ENCODE measurements around the gene CKAP5.

Gene CKAP5

DNA sequence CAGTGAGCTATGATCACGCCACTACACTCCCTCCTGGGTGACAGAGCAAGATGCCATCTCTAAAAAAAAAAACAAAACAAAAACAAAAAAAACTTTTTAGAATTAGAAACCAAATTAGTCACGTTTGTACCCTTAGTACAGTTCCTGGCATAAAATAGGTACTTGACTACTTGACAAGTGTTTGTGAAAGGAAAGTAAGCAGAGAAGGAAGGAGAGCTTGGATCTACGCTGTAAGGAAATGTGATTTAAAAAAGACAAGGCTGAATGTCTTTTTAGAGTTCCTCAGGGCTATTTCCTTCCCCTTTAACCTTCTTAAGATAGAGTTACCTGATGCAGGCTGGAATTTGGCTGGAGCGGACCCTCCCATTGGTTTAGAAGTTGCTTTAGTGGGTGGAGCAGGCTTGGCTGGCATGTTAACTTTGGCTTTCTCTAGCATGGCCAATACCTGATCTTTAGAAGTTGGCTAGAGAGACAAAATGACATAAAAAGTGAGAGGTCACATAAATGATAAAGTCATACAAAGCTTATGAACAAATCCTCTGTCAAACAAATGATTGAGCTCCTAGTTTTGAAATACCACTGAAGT lies 76.4 kb downstream of the CKAP5 start:
- peaks cover 97% of the 10 kb centered on the region for H3K36me3 Mint-ChIP-seq (ENCODE audit: low read depth)
- intact Hi-C loops (cut with micrococcal nuclease), result no loop called here
- no peak overlapping the region for H3K4me3 Mint-ChIP-seq
- H3K9me3 Mint-ChIP-seq, result no peaks in the 10 kb centered on the region
- no peaks in the 10 kb centered on the region for H3K27me3 Mint-ChIP-seq
- no peak overlapping the region for H3K27ac Mint-ChIP-seq
- no peaks in the 10 kb centered on the region for H3K4me1 Mint-ChIP-seq (ENCODE audit: low read depth)

- H3K9me3 Mint-ChIP-seq, result no peaks in the 10 kb centered on the region
- intact Hi-C loops (cut with micrococcal nuclease), result no loop called here
- no peak overlapping the region for H3K27ac Mint-ChIP-seq
- H3K36me3 Mint-ChIP-seq (ENCODE audit: low read depth), result peaks cover 96% of the 10 kb centered on the region
- H3K4me1 Mint-ChIP-seq (ENCODE audit: low read depth), result no peaks in the 10 kb centered on the region
- H3K27me3 Mint-ChIP-seq, result no peaks in the 10 kb centered on the region
- no peak overlapping the region for H3K4me3 Mint-ChIP-seq
These were observed 79.4 kb downstream of the CKAP5 start for GRCh38 chr11:46766656-46767055.

GRCh38 chr11:46762248-46762647 lies 83.8 kb downstream of the CKAP5 start:
- H3K27ac Mint-ChIP-seq, result no peak overlapping the region
- H3K9me3 Mint-ChIP-seq, result no peaks in the 10 kb centered on the region
- no peaks in the 10 kb centered on the region for H3K4me1 Mint-ChIP-seq (ENCODE audit: low read depth)
- peaks cover 97% of the 10 kb centered on the region for H3K36me3 Mint-ChIP-seq (ENCODE audit: low read depth)
- intact Hi-C loops (cut with micrococcal nuclease), result no loop called here
- H3K4me3 Mint-ChIP-seq, result no peak overlapping the region
- no peaks in the 10 kb centered on the region for H3K27me3 Mint-ChIP-seq

DNA sequence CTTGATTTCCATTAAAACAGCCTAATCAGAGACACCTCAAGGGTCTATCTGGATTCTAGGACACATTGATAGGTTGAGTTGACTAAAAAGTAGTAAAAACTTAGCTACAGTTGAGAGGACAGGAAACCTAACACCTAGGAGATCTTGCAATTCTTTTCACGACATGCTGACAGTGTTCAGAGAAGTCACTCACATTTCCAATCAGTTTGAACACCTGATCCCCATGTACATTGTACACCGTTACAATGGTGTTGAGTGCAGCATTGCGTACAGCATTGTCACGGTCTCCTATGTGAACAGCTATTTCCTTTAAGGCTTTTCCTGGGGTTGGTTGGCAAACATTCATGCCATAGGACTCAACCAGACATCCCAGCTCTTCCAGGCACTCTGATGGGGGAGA lies 84.3 kb downstream of the CKAP5 start:
- intact Hi-C loops (cut with micrococcal nuclease), result no loop called here
- no peak overlapping the region for H3K4me3 Mint-ChIP-seq
- no peak overlapping the region for H3K27ac Mint-ChIP-seq
- peaks cover 97% of the 10 kb centered on the region for H3K36me3 Mint-ChIP-seq (ENCODE audit: low read depth)
- no peaks in the 10 kb centered on the region for H3K4me1 Mint-ChIP-seq (ENCODE audit: low read depth)
- no peaks in the 10 kb centered on the region for H3K27me3 Mint-ChIP-seq
- no peaks in the 10 kb centered on the region for H3K9me3 Mint-ChIP-seq

DNA sequence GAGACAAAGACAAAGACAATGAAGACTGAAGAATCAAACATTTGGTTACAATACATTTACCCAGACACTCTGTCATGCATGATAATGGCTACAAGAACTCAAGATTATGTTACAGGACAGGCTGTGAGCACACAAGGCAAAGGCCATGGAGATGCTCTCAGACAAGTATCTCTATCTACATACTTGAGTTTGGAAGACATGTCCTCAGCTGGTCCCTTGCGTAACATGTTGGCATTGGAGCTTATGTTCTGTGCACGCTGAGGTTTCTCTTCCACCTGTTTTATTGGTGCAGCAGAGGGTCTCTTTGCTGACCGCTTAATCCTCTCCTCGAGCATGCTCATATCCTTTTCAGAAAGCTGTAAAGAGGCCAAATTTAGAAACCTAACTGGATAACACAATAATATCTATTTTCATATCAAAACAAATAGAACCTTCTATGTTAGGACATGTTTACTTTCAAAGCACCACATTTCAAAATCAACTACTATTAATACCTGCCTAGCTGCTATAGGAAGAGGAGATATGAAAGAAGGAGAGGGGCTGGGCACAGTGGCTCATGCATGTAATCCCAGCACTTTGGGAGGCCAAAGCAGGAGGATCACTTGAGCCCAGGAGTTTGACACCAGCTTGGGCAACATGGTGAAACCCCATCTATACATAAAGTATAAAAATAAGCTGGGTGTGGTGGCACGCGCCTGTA lies 85.5 kb downstream of the CKAP5 start:
- Mint-ChIP-seq H3K4me3 (no peak overlapping the region), H3K36me3 (ENCODE audit: low read depth) (peaks cover 97% of the 10 kb centered on the region), H3K27ac (no peak overlapping the region), H3K9me3 (no peaks in the 10 kb centered on the region), H3K4me1 (ENCODE audit: low read depth) (peaks cover 9% of the 10 kb centered on the region), H3K27me3 (no peaks in the 10 kb centered on the region)
- intact Hi-C loops (cut with micrococcal nuclease), result no loop called here

GRCh38 chr11:46759196-46759595 lies 86.9 kb downstream of the CKAP5 start:
- Mint-ChIP-seq H3K36me3 (ENCODE audit: low read depth) (peaks cover 96% of the 10 kb centered on the region), H3K4me3 (no peak overlapping the region), H3K27ac (no peak overlapping the region), H3K27me3 (no peaks in the 10 kb centered on the region), H3K9me3 (no peaks in the 10 kb centered on the region), H3K4me1 (ENCODE audit: low read depth) (peaks cover 9% of the 10 kb centered on the region)
- intact Hi-C loops (cut with micrococcal nuclease), result no loop called here

DNA sequence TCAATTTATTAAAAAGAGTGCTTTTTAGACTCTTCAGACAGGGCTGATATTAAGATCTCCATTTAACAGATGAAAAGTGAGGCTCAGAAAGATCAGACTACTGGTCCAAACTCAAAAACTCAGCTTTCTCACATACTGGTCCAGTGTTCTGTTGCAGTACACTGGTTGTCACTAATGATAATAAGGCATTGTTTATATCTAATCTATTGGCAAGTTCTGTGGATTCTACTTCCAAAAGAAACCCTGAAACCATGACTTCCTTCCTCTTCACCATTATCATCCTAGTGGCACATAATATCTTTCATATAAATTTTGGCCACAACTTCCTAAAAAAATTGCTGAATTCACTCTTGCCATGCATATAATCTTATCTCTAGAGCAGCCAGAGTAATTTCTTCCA lies 90.1 kb downstream of the CKAP5 start:
- Mint-ChIP-seq H3K36me3 (ENCODE audit: low read depth) (peaks cover 93% of the 10 kb centered on the region), H3K4me1 (ENCODE audit: low read depth) (peaks cover 9% of the 10 kb centered on the region), H3K9me3 (no peaks in the 10 kb centered on the region), H3K27ac (no peak overlapping the region), H3K4me3 (no peak overlapping the region), H3K27me3 (no peaks in the 10 kb centered on the region)
- intact Hi-C loops (cut with micrococcal nuclease), result no loop called here

DNA sequence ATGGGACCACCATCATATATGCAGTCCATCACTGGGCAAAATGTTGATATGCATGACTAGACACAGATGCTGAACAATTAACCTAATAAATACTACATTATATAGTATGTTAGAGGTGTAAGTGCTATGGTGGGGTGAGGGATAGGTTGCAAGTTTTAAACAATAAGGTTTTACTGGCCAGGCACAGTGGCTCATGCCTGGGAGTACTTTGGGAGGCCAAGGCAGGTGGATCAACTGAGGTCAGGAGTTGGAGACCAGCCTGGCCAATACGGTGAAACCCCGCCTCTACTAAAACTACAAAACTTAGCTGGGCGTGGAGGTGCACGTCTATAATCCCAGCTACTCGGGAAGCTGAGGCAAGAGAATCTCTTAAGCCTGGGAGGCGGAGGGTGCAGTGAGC lies 98.9 kb downstream of the CKAP5 start:
- Mint-ChIP-seq H3K27ac (no peak overlapping the region), H3K9me3 (no peaks in the 10 kb centered on the region), H3K4me1 (ENCODE audit: low read depth) (no peaks in the 10 kb centered on the region), H3K36me3 (ENCODE audit: low read depth) (peaks cover 97% of the 10 kb centered on the region), H3K4me3 (no peak overlapping the region), H3K27me3 (no peaks in the 10 kb centered on the region)
- intact Hi-C loops (cut with micrococcal nuclease), result no loop called here

DNA sequence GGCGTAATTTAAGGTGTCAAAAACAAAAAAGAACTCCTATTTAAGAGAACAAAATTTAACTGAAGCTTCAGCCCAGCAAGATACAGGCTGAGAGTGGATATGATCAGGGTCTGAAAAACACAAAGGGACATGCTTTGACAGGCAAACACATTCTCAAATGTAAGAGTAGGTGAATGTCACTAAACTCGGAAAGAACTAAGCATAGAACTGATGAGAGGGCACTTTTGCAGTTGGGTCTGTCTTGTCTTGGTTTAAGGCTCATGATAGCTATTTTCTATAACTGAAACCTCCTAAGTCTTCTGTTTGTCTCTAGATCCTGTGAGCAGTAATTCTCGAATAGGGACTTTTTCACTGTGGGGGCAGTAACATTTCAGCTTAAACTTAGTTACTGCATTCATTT lies 100.1 kb downstream of the CKAP5 start:
- H3K9me3 Mint-ChIP-seq, result no peaks in the 10 kb centered on the region
- peaks cover 99% of the 10 kb centered on the region for H3K36me3 Mint-ChIP-seq (ENCODE audit: low read depth)
- no peaks in the 10 kb centered on the region for H3K27me3 Mint-ChIP-seq
- no peaks in the 10 kb centered on the region for H3K4me1 Mint-ChIP-seq (ENCODE audit: low read depth)
- intact Hi-C loops (cut with micrococcal nuclease), result no loop called here
- no peak overlapping the region for H3K27ac Mint-ChIP-seq
- H3K4me3 Mint-ChIP-seq, result no peak overlapping the region

DNA sequence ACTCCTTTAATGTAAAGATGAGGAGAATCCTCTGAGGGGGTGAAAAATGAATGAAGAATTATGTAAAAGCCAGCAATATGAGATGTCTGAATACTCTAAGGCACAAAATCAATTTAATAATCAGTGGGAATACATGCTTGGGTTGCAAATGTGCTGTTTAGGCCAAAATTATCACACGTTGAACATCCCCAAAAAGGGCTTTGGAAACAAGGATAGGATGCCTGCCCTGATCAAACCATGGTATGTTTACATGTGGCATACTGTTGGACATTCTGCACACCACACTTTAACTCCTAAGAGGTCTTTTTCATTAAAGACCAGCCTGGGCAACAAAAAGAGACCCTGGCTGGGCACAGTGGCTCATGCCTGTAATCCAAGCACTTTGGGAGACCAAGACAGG lies 100.8 kb downstream of the CKAP5 start:
- no peak overlapping the region for H3K27ac Mint-ChIP-seq
- H3K27me3 Mint-ChIP-seq, result no peaks in the 10 kb centered on the region
- no peaks in the 10 kb centered on the region for H3K4me1 Mint-ChIP-seq (ENCODE audit: low read depth)
- peaks cover 96% of the 10 kb centered on the region for H3K36me3 Mint-ChIP-seq (ENCODE audit: low read depth)
- intact Hi-C loops (cut with micrococcal nuclease), result no loop called here
- H3K4me3 Mint-ChIP-seq, result no peak overlapping the region
- H3K9me3 Mint-ChIP-seq, result no peaks in the 10 kb centered on the region

GRCh38 chr11:46743693-46744339 lies 102.3 kb downstream of the CKAP5 start:
- Mint-ChIP-seq H3K36me3 (ENCODE audit: low read depth) (peaks cover 81% of the 10 kb centered on the region), H3K4me3 (no peak overlapping the region), H3K9me3 (no peaks in the 10 kb centered on the region), H3K27ac (no peak overlapping the region), H3K27me3 (no peaks in the 10 kb centered on the region), H3K4me1 (ENCODE audit: low read depth) (no peaks in the 10 kb centered on the region)
- intact Hi-C loops (cut with micrococcal nuclease), result no loop called here

GRCh38 chr11:46743043-46743442 lies 103.0 kb downstream of the CKAP5 start:
- H3K4me3 Mint-ChIP-seq, result no peak overlapping the region
- H3K4me1 Mint-ChIP-seq (ENCODE audit: low read depth), result no peaks in the 10 kb centered on the region
- no peaks in the 10 kb centered on the region for H3K27me3 Mint-ChIP-seq
- H3K36me3 Mint-ChIP-seq (ENCODE audit: low read depth), result peaks cover 73% of the 10 kb centered on the region
- no peaks in the 10 kb centered on the region for H3K9me3 Mint-ChIP-seq
- intact Hi-C loops (cut with micrococcal nuclease), result no loop called here
- H3K27ac Mint-ChIP-seq, result no peak overlapping the region

- intact Hi-C loops (cut with micrococcal nuclease), result no loop called here
- Mint-ChIP-seq H3K27me3 (no peaks in the 10 kb centered on the region), H3K4me3 (no peak overlapping the region), H3K4me1 (ENCODE audit: low read depth) (no peaks in the 10 kb centered on the region), H3K36me3 (ENCODE audit: low read depth) (peaks cover 61% of the 10 kb centered on the region), H3K9me3 (no peaks in the 10 kb centered on the region), H3K27ac (no peak overlapping the region)
These were observed 104.2 kb downstream of the CKAP5 start for GRCh38 chr11:46741600-46742484.

DNA sequence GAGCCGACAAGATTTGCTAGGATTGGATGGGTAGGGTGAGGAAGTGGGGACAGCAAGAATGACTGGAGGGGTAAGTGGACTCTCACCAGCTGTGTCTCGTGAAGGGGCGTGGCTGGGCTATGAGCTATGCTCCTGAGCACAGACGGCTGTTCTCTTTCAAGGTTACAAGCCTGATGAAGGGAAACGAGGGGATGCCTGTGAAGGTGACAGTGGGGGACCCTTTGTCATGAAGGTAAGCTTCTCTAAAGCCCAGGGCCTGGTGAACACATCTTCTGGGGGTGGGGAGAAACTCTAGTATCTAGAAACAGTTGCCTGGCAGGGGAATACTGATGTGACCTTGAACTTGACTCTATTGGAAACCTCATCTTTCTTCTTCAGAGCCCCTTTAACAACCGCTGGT lies 107.2 kb downstream of the CKAP5 start:
- Mint-ChIP-seq H3K36me3 (ENCODE audit: low read depth) (peaks cover 32% of the 10 kb centered on the region), H3K9me3 (no peaks in the 10 kb centered on the region), H3K27me3 (no peaks in the 10 kb centered on the region), H3K4me3 (no peak overlapping the region), H3K4me1 (ENCODE audit: low read depth) (no peaks in the 10 kb centered on the region), H3K27ac (no peak overlapping the region)
- intact Hi-C loops (cut with micrococcal nuclease), result no loop called here

Measured in dendritic cell treated with granulocyte-macrophage colony-stimulating factor and Interleukin-4, amounts not matched to agents 40 ng/mL and 50 ng/mL, for 4 days (primary cell).